Ecto neural progenitor cell (in vitro differentiated cells): ENCODE results near the gene ZYG11B.
"Not testable (repeated sequence)": the region's sequence is repeated elsewhere in the genome, so short reads cannot be mapped to it uniquely, and the experiment has no call there.

ENCODE experiments used
- DNase-seq: peaks from one replicate; pipeline ENCODE4 v3.0.0-alpha.2; 2018; ENCODE audit warnings: low spot score

Gene ZYG11B

DNA sequence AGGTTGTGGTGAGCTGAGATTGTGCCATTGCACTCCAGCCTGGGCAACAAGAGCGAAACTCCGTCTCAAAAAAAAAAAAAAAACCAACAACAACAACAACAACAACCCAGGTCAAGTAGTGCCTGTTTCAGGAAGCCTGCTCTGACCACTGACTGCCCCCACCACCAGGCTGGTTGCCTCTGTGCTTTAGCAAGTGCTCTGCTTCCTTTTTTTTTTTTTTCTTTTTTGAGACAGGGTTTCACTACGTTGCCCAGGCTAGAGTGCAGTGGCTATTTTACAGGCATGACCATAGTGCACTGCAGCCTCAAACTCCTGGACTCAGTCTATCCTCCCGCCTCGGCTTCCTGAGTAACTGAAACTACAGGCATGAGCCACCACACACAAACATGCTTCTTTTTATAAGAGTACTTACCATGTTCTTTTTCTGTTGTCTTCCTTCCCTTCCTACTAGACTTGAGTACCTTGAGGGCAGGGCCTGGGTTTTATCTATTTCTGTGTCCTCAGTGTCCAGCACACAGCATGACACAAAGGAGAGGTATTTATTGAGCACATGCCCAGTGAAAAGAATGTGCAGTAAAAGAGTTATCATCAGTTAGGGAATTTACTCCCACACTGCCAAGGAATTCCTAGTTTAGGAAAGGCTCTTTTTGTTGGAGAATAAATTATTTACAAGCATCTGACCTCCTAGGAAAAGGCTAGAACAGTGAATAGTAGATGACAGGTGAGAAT is 18.2 kb upstream of the ZYG11B start:
- DNase-seq = no peak

DNA sequence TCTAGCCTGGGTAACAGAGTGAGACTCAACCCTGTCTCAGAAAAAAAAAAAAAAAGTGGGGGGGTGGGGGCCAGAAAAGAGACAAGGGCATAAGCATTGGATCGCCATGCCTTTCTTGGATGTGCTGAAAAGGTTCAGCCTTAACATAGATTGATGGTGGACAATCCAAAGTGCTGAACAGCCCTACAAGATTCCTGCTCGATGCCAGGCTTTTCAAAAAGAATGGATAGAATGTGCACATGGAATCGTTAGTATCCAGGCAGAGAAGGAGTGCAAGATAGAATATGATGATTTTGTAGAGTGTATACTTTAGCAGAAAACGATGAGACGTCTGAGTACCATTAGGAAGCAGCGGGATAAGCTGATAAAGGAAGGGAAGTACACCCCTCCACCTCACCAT is 17.2 kb upstream of the ZYG11B start:
- no peak for DNase-seq

DNA sequence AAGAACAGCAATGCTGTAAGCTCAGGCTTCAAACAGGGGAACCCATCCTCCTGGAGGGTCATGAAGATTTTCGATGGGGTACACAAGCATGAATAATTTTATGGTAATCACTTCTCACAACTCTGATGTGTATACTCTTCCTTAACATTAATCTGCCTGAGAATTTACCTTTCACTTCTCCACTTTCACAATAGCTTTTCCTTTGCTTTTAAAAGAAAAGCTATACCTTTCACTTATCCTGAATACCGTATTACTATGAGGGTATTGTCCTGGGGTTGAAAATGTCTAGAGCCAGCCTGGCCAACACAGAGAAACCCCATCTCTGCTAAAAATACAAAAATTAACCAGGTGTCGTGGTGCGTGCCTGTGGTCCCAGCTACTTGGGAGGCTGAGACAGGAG is 12.7 kb upstream of the ZYG11B start:
- DNase-seq = no peak

DNA sequence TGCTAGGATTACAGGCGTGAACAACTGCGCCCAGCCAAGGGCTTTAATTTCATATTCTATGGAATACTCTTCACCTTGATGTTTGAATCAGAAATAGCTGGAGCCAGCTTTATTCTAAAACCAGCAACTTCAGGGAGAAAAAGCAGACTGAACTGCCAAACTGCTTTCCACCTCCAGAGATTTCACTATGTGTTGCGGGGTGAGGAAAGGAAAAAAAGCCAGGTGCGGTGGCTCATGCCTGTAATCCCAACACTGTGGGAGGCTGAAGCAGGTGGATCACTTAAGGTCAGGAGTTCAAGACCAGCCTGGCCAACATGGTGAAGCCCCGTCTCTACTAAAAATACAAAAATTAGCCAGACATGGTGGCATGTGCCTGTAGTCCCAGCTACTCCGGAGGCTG is 11.0 kb upstream of the ZYG11B start:
- not testable (repeated sequence) for DNase-seq

DNA sequence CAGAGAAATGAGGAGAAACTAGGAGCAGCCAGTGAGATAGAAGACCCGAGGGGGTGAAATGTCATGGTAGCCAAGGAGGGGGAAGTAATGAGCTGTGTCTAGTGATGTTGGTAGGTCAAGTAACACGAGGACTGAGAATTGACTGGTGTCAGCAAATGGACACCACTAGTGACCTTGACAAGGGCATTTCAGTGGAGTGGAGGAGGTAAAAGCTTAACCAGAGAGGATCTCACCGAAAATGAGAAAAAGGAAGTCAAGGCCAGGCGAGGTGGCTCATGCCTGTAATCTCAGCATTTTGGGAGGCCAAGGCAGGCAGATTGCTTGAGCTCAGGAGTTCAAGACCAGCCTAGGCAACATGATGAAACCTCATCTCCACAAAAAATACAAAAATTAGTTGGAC is 3.0 kb upstream of the ZYG11B start:
- DNase-seq = no peak

DNA sequence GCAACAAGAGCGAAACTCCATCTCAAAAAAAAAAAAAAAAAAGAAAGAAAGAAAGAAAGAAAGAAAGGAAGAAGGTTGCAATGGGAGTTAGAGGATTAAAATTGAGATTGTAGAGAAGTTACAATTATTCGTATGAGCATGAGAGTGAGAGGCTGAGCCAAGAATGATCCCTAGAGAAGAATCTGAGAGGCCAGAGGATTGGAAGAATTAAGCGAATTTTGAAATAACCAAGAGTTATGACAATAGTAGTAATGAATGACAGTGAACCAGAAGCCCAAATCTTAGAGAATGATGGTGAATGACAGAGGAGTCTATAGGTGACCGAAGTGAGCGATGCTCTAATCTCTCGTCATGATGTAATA is 369 bp upstream of the ZYG11B start:
- no peak for DNase-seq

DNA sequence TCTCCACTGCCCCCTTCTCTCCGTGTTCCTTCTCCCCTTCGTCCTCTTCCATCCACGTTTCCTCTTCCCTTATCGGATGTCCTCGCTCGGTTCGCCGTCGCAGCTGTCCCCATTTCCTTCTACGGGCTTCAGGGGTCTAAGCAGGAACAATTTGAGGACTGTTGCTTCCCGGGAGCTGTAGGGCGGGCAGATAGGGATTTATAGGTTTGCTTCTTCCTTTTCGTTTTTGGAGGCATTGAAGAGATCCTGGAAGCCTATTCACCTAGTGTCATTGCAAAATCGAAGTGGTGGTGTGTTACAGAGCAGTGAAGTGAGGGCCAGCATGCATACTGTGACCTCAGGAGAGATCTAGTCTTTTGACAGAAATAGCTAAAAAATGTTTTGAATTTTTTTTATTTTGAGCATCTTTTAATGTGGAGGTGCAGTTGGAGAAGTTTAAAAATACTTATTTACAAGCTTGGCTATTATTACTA is 897 bp downstream of the ZYG11B start:
- DNase-seq = no peak

DNA sequence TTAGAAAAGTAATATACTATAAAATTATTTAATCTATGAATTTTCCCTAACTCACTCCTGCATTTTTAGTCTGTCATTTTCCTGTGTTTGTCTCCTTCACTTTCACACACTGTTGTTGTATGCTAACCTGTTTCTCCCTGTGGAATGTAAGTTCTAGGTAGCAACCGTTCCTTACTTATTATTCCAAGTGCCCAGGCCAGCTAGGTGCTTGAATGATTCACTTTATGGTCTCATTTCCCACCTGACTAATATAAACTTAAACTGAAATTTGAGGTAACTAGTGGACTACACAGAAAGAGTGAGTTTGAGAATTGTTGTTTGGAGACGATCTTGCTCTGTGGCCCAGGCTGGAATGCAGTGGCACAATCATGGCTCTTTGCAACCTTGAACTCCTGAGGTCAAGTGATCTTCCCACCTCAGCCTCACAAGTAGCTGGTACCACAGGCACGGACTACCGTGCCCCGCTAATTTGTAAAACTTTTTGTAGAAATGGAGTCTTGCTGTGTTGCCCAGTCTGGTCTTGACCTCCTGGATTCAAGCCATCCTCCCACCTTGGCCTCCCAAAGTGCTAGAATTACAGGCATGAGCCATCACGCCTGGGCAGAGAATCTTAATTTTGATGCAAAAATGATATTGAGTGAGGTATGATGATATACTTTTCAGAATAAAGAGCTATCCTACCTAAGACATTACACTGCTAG is 1.9 kb downstream of the ZYG11B start:
- DNase-seq = no peak

DNA sequence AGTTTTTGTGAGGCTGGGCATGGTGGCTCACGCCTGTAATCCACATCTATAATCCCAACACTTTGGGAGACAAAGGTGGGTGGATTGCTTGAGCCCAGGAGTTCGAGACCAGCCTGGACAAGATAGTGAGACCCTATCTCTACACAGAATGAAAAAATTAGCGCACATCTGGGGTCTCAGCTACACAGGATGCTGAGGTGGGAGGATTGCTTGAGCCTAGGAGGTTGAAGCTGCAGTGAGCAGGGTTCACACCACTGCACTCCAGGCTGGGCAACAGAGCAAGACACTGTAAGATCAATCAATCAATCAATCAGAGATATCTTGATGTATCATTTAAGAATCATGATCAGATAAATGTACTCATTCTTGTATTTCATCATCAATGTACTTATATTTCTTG is 7.1 kb downstream of the ZYG11B start:
- no peak for DNase-seq

DNA sequence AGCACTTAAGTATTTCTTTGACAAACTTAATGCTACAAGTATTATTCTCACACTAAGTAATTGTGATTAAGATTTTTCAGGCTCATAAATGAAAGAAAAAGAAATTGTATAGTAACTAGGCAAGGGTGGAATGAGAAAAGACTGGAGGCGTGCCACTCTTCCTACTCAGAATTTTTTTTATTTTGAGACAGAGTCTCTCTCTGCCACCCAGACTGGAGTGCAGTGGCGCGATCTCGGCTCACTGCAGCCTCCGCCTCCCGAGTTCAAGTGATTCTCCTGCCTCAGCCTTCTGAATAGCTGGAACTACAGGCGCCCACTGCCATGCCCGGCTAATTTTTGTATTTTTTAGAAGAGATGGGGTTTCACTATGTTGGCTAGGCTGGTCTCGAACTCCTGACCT is 9.1 kb downstream of the ZYG11B start:
- DNase-seq = not testable (repeated sequence)

DNA sequence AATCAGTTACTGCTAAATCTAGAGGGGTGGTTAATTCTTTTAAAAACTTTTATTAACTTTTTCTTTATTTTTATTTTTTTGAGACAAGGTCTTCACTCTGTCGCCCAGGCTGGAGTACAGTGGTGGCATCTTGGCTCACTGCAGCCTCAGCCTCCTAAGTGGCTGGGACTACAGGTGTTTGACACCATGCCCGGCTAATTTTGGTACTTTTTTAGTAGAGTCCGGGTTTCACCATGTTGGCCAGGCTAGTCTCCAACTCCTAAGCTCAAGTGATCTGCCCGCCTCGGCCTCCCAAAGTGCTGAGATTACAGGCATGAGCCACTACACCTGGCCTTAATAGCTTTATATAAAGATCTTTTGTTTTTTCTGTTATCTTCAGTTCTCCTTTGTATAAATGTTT is 11.9 kb downstream of the ZYG11B start:
- DNase-seq = no peak

DNA sequence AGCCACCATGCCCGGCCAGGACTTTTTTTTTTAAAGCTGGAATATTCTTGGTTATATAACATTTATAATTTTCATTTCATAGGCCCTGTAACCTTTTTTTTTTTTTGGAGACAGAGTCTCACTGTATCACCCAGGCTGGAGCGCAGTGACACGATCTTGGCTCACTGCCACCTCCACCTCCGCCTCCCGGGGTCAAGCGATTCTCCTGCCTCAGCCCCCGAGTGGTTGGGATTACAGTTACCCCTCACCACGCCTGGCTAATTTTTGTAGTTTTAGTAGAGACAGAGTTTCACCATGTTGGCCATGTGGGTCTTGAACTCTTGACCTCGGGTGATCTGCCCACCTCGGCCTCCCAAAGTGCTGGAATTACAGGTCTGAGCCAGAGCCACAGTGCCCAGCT is 12.6 kb downstream of the ZYG11B start:
- DNase-seq = no peak

DNA sequence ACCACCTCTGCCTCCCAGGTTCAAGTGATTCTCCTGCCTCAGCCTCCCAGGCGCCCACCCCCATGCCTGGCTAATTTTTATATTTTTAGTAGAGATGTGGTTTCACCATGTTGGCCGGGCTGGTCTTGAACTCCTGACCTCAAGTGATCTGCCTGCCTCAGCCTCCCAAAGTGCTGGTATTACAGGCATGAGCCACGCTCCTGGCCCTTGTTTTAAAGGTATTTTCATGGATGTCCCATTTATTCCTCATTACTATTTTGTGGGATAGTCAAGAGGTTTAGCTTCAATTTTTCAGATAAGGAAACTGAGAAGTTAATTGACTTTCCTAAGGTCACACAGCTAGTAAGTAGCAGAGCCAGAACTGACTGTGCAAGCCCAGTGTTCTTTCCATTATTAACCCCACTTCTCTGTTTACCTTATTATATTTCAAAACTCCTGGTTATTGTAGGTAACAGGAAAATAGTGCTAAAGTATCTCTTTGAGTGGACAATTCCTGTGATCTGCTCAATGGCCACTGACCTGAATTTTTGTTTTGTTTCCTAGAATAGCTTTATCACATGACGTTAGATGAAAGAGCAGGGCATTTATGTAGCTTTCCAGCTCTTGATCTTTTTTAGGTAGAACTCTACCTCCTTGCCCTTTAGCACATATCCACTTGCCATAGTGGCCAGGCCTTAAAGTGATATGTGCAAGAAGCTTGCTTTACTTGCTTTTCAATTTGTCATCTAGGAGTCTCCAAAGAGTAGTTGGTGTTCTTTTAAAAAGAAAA is 13.6 kb downstream of the ZYG11B start:
- DNase-seq = no peak

DNA sequence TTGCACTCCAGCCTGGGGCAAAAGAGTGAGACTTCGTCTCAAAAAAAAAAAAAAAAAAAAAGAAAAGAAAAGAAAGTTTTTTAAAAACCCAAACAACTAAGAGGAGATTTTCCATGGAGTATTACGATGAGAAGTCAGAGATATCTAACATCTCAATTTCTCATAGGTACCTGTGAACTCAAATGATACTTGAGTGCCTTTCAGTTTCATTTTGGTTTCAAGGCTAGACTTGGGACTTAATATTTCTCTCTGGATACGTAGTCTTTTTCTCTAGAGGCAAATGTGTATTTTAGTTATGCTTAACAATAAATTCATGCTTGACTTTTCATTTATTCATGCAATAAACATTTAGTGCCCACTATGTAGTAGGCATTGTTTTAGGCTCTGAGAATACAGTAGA is 15.0 kb downstream of the ZYG11B start:
- DNase-seq = no peak

DNA sequence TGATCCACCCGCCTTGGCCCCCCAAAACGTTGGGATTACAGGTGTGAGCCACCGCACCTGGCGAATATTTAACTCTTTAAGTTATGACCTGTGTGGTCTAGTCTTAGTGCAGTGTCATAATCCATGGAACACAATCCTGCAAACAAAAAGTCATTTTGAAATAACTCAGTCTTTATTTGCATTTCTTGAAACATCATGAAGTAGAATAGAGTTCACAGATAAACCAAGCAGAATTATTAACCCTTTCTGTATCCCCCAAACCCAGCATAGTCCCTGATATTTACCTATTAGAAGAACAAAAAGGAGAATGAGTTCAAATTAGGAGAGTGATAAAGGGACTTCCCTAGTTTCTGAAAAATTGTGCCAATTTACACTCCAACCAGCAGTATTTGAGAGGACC is 19.9 kb downstream of the ZYG11B start:
- DNase-seq = no peak

DNA sequence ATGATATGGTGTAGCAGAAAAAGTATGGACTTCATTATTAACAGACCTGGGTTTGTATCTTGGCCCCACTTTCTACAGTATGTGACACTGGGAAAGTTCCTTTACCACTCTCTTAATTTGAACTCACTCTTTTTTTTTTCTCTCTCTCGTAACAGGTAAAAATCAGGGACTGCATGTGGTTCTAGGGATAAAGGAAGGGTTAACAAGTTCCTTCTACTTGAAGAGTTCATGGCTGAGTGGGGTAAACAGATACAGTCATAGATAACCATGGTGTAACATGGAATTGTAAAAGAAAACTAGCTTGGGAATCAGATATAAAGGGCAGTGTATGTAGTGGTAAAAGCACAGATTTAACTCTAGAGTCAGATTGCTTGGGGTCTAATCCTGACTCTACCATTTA is 21.2 kb downstream of the ZYG11B start:
- DNase-seq = no peak

DNA sequence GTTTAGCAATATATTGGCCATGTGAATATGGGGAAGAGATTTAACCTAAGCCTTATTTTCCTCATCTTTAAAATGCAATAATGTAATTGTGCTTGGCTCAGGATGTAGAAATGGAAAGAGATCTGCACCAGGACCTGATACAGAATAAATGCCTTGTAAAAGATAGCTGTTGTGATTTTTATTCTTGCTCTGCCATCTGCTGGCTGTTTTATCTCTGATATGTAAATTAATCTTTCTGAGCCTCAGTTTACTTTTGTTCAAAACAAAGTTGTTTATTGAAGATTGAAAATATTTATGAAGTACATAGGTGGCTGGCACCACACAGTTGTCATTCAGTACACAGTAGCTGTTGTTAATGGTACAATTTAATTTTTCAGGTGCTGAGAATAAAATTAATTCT is 21.9 kb downstream of the ZYG11B start:
- DNase-seq = no peak

DNA sequence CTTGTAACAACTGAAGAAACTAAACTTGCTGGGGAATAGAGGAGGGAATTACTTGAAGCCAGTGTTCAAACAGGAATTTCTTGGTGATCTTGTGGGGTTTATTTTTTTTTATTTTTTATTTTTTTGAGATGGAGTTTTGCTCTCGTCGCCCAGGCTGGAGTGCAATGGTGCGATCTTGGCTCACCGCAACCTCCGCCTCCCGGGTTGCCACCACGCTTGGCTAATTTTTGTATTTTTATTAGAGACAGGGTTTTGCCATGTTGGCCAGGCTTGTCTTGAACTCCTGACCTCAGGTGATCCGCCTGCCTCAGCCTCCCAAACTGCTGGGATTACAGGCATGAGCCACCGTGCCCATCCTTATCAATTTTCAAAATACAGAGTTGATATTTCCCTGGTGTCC is 23.2 kb downstream of the ZYG11B start:
- not testable (repeated sequence) for DNase-seq

DNA sequence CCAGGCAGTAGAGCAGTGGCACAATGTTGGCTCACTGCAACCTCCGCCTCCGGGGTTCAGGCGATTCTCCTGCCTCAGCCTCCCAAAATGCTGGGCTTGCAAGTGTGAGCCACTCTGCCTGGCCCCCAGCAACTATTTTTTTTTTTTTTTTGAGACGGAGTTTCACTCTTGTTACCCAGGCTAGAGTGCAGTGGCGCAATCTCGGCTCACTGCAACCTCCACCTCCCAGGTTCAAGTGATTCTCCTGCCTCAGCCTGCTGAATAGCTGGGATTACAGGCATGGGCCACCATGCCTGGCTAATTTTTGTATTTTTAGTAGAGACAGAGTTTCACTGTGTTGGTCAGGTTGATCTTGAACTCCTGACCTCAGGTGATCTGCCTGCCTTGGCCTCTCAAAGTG is 23.9 kb downstream of the ZYG11B start:
- DNase-seq = not testable (repeated sequence)

DNA sequence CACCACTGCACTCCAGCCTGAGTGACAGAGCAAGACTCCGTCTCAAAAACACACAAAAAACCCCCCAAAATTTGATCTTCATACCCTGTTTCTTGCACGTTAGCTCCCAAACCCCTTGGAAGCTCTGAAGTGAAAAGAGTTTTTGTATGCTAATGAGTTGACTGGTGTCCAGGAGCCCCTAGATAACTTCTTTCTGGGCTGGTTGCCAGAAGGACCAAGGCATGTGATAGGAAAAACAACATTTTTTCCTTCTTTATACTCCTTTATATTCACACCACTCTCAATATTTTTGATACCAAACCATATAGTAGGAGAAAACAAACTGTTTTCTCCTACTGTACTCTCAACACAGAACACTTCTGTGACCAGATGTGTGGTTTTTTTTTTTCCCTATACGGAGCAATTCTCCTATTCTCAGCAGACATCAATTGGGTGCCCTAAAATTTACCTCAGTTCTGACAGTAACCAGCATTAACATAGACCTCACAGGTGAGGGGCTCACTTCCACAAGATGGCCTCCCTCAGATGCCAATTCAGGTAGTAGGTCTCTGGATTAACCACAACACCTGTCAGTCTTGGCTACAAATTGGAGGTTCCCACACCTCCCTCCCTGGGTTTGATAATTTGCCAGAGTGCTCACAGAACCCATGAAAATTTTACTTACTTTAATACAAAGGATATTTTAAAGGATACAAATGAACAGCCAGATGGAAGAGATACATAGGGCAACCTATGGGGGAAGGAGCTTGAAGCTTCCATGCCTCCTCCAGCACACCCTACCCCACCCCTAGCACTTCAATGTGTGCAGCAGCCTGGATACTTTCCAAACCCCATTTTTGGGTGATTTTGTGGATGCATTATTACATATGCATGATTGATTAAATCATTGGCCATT is 25.6 kb downstream of the ZYG11B start:
- DNase-seq = no peak

DNA sequence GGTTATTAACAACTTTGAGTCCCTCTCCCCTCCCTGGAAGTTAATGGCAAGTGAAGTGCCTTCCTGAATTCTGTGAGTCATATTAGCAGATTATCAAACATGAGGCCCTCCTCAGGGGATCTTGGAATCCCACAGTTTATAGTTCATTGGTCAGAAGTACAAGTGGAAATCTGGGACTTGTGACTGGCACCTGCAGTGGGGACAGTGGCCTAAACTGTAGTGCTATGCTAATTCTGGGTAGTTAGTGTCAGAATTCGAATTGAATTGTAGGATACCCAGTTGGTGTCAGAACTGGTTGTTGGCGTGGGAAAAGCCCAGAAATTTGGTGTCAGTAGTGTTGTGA is 26.2 kb downstream of the ZYG11B start:
- no peak for DNase-seq

DNA sequence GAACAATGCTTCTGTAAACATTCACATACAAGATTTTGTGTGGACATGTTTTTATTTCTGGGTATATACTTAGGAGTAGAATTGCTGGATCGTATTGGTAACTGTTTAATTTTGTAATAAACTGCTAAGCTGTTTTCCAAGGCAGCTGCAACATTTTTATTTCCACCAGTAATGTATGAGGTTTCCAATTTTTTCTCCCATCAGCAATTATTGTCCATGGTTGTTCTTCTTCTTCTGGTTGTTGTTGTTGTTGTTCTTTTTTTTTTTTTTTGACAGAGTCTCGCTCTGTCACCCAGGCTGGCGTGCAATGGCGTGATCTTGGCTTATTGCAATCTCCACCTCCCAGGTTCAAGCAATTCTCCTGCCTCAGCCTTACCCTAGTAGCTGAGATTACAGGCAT is 26.9 kb downstream of the ZYG11B start:
- no peak for DNase-seq
